K562 (cell line): Measurements from ENCODE around the gene ZFTA. TPM values are rescaled to one million over a fixed set of nuclear protein-coding genes. Genes with fewer than 3 reads are reported as not detected.

Source experiments
- ASH1L ChIP-seq: fragments of 450-650 bp; IDR thresholded peaks from 2 replicates; pipeline ENCODE4 v1.6.1; 2018; ENCODE audit warnings: borderline replicate concordance, mild to moderate bottlenecking, low read depth; ENCODE audit not compliant: partially characterized antibody
- ATF1 ChIP-seq, 2 experiments: fragments of 450-650 bp in 1 of 2; IDR thresholded peaks; 2 replicates each; pipeline ENCODE4 v1.6.1; 2016; ENCODE audit warnings: missing compliant biosample characterization in 1 of 2, missing genetic modification characterization in 1 of 2
- KLF10 ChIP-seq: fragments of 250-450 bp; sonication (Bioruptor Pico); IDR thresholded peaks from 2 replicates; pipeline ENCODE4 v1.6.1; 2021; ENCODE audit warnings: matching md5 sums
- ZNF146 ChIP-seq: IDR thresholded peaks from one replicate; pipeline ENCODE4 v1.6.1; 2018; ENCODE audit warnings: missing compliant biosample characterization; ENCODE audit not compliant: unreplicated experiment
- ZNF766 ChIP-seq: fragments of 200-800 bp; sonication (Bioruptor generic); conservative IDR thresholded peaks from 2 replicates; pipeline ENCODE4 v1.6.1; 2016; ENCODE audit warnings: missing genetic modification characterization, missing compliant biosample characterization
- polyA plus RNA-seq, 8 experiments: library from polyadenylated mRNA; depleted of rRNA in 4 of 8; stranded (reverse) in 5 of 8; unstranded in 3 of 8; fragments of >200 nt; fragmentation: Nextera tagmentation in 2 of 8; fragmentation: Illumina TruSeq in 1 of 8; extraction: Ambion mirVana in 2 of 8; extraction: Trizol in 1 of 8; gene quantifications; 2 replicates each; pipeline versions ENCODE4 v1.2.1 to v1.2.3, GENCODE V29; 2011 to 2014; ENCODE audit warnings: inconsistent platforms in 1 of 8, missing spikeins in 1 of 8
- total RNA-seq, 7 experiments: library from RNA; depleted of rRNA in 6 of 7; stranded (reverse); fragments of >200 nt in 6 of 7; fragmentation: Illumina TruSeq in 2 of 7; extraction: Trizol in 2 of 7; gene quantifications; 2 replicates each; pipeline versions ENCODE4 v1.2.1 to v1.2.3, GENCODE V29; 2011 to 2021; ENCODE audit warnings: low replicate concordance in 1 of 7
- TF ChIP-seq, protein P1 (sequence below): fragments of 450-650 bp; IDR thresholded peaks from 2 replicates; pipeline ENCODE4 v1.7.0; 2016; ENCODE audit warnings: borderline replicate concordance
- TF ChIP-seq, protein P2 (sequence below): fragments of 450-650 bp; formaldehyde crosslinking; IDR thresholded peaks from 2 replicates; pipeline ENCODE4 v1.4.0; 2020; ENCODE audit warnings: mild to moderate bottlenecking, moderate library complexity
- TF ChIP-seq, protein P3 (sequence below): fragments of 450-650 bp; IDR thresholded peaks from 2 replicates; pipeline ENCODE4 v1.6.1; 2016; ENCODE audit warnings: mild to moderate bottlenecking, moderate library complexity

Gene ZFTA
- total and polyA plus RNA-seq, 9 of the 15 experiments (the other 6 are each of a cell fraction or from before 2014, with no cell fraction given), result 0.45 to 12.3 (median 2.9) TPM

- TF ChIP-seq, protein P1, sequence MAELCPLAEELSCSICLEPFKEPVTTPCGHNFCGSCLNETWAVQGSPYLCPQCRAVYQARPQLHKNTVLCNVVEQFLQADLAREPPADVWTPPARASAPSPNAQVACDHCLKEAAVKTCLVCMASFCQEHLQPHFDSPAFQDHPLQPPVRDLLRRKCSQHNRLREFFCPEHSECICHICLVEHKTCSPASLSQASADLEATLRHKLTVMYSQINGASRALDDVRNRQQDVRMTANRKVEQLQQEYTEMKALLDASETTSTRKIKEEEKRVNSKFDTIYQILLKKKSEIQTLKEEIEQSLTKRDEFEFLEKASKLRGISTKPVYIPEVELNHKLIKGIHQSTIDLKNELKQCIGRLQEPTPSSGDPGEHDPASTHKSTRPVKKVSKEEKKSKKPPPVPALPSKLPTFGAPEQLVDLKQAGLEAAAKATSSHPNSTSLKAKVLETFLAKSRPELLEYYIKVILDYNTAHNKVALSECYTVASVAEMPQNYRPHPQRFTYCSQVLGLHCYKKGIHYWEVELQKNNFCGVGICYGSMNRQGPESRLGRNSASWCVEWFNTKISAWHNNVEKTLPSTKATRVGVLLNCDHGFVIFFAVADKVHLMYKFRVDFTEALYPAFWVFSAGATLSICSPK, result no peak
- TF ChIP-seq ATF1 (CRISPR knock-in tag; IDR thresholded peaks at IDR 0.05) (no peak), ATF1 (tag; IDR thresholded peaks at IDR 0.05) (no peak), ASH1L (no peak), ZNF766 (CRISPR knock-in tag) (no peak), KLF10 (CRISPR knock-in tag) (no peak), ZNF146 (CRISPR knock-in tag) (no peak)
- TF ChIP-seq, protein P2, sequence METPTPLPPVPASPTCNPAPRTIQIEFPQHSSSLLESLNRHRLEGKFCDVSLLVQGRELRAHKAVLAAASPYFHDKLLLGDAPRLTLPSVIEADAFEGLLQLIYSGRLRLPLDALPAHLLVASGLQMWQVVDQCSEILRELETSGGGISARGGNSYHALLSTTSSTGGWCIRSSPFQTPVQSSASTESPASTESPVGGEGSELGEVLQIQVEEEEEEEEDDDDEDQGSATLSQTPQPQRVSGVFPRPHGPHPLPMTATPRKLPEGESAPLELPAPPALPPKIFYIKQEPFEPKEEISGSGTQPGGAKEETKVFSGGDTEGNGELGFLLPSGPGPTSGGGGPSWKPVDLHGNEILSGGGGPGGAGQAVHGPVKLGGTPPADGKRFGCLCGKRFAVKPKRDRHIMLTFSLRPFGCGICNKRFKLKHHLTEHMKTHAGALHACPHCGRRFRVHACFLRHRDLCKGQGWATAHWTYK (CRISPR knock-in tag), result 0 out of 2 replicates have a peak, but pooled peaks have one; percentile 18
- TF ChIP-seq, protein P3, sequence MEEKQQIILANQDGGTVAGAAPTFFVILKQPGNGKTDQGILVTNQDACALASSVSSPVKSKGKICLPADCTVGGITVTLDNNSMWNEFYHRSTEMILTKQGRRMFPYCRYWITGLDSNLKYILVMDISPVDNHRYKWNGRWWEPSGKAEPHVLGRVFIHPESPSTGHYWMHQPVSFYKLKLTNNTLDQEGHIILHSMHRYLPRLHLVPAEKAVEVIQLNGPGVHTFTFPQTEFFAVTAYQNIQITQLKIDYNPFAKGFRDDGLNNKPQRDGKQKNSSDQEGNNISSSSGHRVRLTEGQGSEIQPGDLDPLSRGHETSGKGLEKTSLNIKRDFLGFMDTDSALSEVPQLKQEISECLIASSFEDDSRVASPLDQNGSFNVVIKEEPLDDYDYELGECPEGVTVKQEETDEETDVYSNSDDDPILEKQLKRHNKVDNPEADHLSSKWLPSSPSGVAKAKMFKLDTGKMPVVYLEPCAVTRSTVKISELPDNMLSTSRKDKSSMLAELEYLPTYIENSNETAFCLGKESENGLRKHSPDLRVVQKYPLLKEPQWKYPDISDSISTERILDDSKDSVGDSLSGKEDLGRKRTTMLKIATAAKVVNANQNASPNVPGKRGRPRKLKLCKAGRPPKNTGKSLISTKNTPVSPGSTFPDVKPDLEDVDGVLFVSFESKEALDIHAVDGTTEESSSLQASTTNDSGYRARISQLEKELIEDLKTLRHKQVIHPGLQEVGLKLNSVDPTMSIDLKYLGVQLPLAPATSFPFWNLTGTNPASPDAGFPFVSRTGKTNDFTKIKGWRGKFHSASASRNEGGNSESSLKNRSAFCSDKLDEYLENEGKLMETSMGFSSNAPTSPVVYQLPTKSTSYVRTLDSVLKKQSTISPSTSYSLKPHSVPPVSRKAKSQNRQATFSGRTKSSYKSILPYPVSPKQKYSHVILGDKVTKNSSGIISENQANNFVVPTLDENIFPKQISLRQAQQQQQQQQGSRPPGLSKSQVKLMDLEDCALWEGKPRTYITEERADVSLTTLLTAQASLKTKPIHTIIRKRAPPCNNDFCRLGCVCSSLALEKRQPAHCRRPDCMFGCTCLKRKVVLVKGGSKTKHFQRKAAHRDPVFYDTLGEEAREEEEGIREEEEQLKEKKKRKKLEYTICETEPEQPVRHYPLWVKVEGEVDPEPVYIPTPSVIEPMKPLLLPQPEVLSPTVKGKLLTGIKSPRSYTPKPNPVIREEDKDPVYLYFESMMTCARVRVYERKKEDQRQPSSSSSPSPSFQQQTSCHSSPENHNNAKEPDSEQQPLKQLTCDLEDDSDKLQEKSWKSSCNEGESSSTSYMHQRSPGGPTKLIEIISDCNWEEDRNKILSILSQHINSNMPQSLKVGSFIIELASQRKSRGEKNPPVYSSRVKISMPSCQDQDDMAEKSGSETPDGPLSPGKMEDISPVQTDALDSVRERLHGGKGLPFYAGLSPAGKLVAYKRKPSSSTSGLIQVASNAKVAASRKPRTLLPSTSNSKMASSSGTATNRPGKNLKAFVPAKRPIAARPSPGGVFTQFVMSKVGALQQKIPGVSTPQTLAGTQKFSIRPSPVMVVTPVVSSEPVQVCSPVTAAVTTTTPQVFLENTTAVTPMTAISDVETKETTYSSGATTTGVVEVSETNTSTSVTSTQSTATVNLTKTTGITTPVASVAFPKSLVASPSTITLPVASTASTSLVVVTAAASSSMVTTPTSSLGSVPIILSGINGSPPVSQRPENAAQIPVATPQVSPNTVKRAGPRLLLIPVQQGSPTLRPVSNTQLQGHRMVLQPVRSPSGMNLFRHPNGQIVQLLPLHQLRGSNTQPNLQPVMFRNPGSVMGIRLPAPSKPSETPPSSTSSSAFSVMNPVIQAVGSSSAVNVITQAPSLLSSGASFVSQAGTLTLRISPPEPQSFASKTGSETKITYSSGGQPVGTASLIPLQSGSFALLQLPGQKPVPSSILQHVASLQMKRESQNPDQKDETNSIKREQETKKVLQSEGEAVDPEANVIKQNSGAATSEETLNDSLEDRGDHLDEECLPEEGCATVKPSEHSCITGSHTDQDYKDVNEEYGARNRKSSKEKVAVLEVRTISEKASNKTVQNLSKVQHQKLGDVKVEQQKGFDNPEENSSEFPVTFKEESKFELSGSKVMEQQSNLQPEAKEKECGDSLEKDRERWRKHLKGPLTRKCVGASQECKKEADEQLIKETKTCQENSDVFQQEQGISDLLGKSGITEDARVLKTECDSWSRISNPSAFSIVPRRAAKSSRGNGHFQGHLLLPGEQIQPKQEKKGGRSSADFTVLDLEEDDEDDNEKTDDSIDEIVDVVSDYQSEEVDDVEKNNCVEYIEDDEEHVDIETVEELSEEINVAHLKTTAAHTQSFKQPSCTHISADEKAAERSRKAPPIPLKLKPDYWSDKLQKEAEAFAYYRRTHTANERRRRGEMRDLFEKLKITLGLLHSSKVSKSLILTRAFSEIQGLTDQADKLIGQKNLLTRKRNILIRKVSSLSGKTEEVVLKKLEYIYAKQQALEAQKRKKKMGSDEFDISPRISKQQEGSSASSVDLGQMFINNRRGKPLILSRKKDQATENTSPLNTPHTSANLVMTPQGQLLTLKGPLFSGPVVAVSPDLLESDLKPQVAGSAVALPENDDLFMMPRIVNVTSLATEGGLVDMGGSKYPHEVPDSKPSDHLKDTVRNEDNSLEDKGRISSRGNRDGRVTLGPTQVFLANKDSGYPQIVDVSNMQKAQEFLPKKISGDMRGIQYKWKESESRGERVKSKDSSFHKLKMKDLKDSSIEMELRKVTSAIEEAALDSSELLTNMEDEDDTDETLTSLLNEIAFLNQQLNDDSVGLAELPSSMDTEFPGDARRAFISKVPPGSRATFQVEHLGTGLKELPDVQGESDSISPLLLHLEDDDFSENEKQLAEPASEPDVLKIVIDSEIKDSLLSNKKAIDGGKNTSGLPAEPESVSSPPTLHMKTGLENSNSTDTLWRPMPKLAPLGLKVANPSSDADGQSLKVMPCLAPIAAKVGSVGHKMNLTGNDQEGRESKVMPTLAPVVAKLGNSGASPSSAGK, result no peak
These were observed at the start of gene ZFTA (continued) for GRCh38 chr11:63768237-63769041.
